Stimulated activated CD8-positive, alpha-beta memory T cell treated with anti-CD3 and anti-CD28 coated beads, Interleukin-12 subunit alpha, Interleukin-12 subunit beta, amount 100 ng/mL, for 1 hour (primary cell): Measurements from ENCODE around the gene MIER3.
A peak's percentile ranks its signal among the peaks of the same experiment; 100 is the strongest.
"Not testable (repeated sequence)": the region's sequence is repeated elsewhere in the genome, so short reads cannot be mapped to it uniquely, and the experiment has no call there.

Source experiments
- DNase-seq: peaks from one replicate; pipeline ENCODE4 v3.0.0-alpha.2; 2020; ENCODE audit warnings: low read depth

The MIER3 gene

GRCh38 chr5:56951946-56952691 is at the start of gene MIER3:
MIER3 (minus strand) TSS chr5:56952123; CDS start chr5:56952102, 21 bp downstream.
- DNase-seq = peak; percentile 69

- no peak for DNase-seq
These were observed 43.7 kb upstream of the MIER3 start for GRCh38 chr5:56995596-56995995.

GRCh38 chr5:56993241-56993640 is 41.3 kb upstream of the MIER3 start:
- no peak for DNase-seq

- no peak for DNase-seq
These were observed 37.8 kb upstream of the MIER3 start for GRCh38 chr5:56989676-56990075.

GRCh38 chr5:56988490-56988889 is 36.6 kb upstream of the MIER3 start:
- no peak for DNase-seq

GRCh38 chr5:56987171-56987570 is 35.2 kb upstream of the MIER3 start:
- no peak for DNase-seq

- DNase-seq = no peak
These were observed 34.7 kb upstream of the MIER3 start for GRCh38 chr5:56986626-56986947.

- no peak for DNase-seq
These were observed 34.2 kb upstream of the MIER3 start for GRCh38 chr5:56985936-56986625.

- DNase-seq = no peak
These were observed 32.5 kb upstream of the MIER3 start for GRCh38 chr5:56984445-56984844.

GRCh38 chr5:56983593-56984361 is 31.9 kb upstream of the MIER3 start:
- no peak for DNase-seq

GRCh38 chr5:56981548-56982315 is 29.8 kb upstream of the MIER3 start:
- no peak for DNase-seq

GRCh38 chr5:56979968-56980367 is 28.0 kb upstream of the MIER3 start:
- DNase-seq = no peak

- not testable (repeated sequence) for DNase-seq
These were observed 27.6 kb upstream of the MIER3 start for GRCh38 chr5:56979526-56979925.

- DNase-seq = no peak
These were observed 25.9 kb upstream of the MIER3 start for GRCh38 chr5:56977822-56978221.

- no peak for DNase-seq
These were observed 25.1 kb upstream of the MIER3 start for GRCh38 chr5:56977021-56977420.

- no peak for DNase-seq
These were observed 22.3 kb upstream of the MIER3 start for GRCh38 chr5:56974241-56974640.

- no peak for DNase-seq
These were observed 21.6 kb upstream of the MIER3 start for GRCh38 chr5:56973473-56973872.

- no peak for DNase-seq
These were observed 19.4 kb upstream of the MIER3 start for GRCh38 chr5:56971275-56971674.

GRCh38 chr5:56964173-56964572 is 12.2 kb upstream of the MIER3 start:
- no peak for DNase-seq

GRCh38 chr5:56963246-56963645 is 11.3 kb upstream of the MIER3 start:
- no peak for DNase-seq

- no peak for DNase-seq
These were observed 10.4 kb upstream of the MIER3 start for GRCh38 chr5:56962286-56962685.

GRCh38 chr5:56961746-56962145 is 9.8 kb upstream of the MIER3 start:
- DNase-seq = no peak
